Endothelial cell (in vitro differentiated cells): ENCODE data around the gene NOTCH2. TPM values are rescaled to one million over a fixed set of nuclear protein-coding genes. Genes with fewer than 3 reads are reported as not detected.

Source experiments
- DNase-seq: peaks from one replicate; pipeline ENCODE4 v3.0.0; 2021; ENCODE audit warnings: low spot score
- H3K27ac Mint-ChIP-seq: one replicate; pipeline ENCODE4 v1.8.0; 2021; ENCODE audit warnings: mixed read lengths, inconsistent platforms; ENCODE audit not compliant: unreplicated experiment
- H3K27me3 Mint-ChIP-seq: one replicate; pipeline ENCODE4 v1.8.0; 2021; ENCODE audit warnings: mild to moderate bottlenecking, moderate library complexity, mixed read lengths, inconsistent platforms; ENCODE audit not compliant: unreplicated experiment
- H3K36me3 Mint-ChIP-seq: one replicate; pipeline ENCODE4 v1.8.0; 2021; ENCODE audit warnings: mild to moderate bottlenecking, low read depth, mixed read lengths, inconsistent platforms; ENCODE audit not compliant: unreplicated experiment
- H3K4me1 Mint-ChIP-seq: one replicate; pipeline ENCODE4 v1.8.0; 2021; ENCODE audit warnings: mild to moderate bottlenecking, mixed read lengths, inconsistent platforms; ENCODE audit not compliant: unreplicated experiment
- H3K4me3 Mint-ChIP-seq: one replicate; pipeline ENCODE4 v1.8.0; 2021; ENCODE audit warnings: mild to moderate bottlenecking, mixed read lengths, inconsistent platforms; ENCODE audit not compliant: unreplicated experiment
- H3K9me3 Mint-ChIP-seq: one replicate; pipeline ENCODE4 v1.8.0; 2021; ENCODE audit warnings: mixed read lengths, inconsistent platforms; ENCODE audit not compliant: unreplicated experiment
- CTCF ChIP-seq: fragments of 200-600 bp; sonication (generic); IDR thresholded peaks from one replicate; pipeline ENCODE4 v1.5.0; 2021; ENCODE audit warnings: antibody characterized with exemption; ENCODE audit not compliant: unreplicated experiment
- total RNA-seq: library from RNA; stranded (reverse); fragmentation: NEBNext Ultra II Directional; extraction: Animal tissue kit (Norgen Biotek cat#: 25700); gene quantifications from one replicate; pipeline ENCODE4 v1.2.1, GENCODE V29; 2021; ENCODE audit not compliant: unreplicated experiment

NOTCH2 gene
- total RNA-seq, 1 donor from 2014 or later = 29.7 TPM

GRCh38 chr1:119865627-119866026, 203.8 kb downstream of the NOTCH2 start:
- TF ChIP-seq CTCF = no peak
- Mint-ChIP-seq H3K36me3 (no peaks in the 10 kb centered on the region), H3K27ac (no peak overlapping the region), H3K4me3 (no peak overlapping the region), H3K4me1 (no peaks in the 10 kb centered on the region), H3K27me3 (peaks cover 1% of the 10 kb centered on the region), H3K9me3 (no peaks in the 10 kb centered on the region)
- no peak for DNase-seq

- Mint-ChIP-seq H3K27me3 (no peaks in the 10 kb centered on the region), H3K27ac (no peak overlapping the region), H3K36me3 (no peaks in the 10 kb centered on the region), H3K4me3 (no peak overlapping the region), H3K9me3 (no peaks in the 10 kb centered on the region), H3K4me1 (peaks cover 15% of the 10 kb centered on the region)
- no peak for TF ChIP-seq CTCF
- DNase-seq = no peak
Measured at GRCh38 chr1:119862276-119862675, 207.2 kb downstream of the NOTCH2 start.

Other genes starting within 250 kb of the NOTCH2 start
- not detected for gene ADAM30, start 173.1 kb downstream of the NOTCH2 start, total RNA-seq
- gene SEC22B, start 106.9 kb upstream of the NOTCH2 start, total RNA-seq = 14.0 TPM